NCI-H748 (cell line): ENCODE data around the gene GNB1L.

Experiments
- DNase-seq: peaks from one replicate; lab custom pipeline; 2025; ENCODE audit not compliant: unreplicated experiment; lab: John Stamatoyannopoulos, UW

The GNB1L gene

GRCh38 chr22:19811211-19811621, 43.5 kb downstream of the GNB1L start:
- DNase-seq = no peak

DNA sequence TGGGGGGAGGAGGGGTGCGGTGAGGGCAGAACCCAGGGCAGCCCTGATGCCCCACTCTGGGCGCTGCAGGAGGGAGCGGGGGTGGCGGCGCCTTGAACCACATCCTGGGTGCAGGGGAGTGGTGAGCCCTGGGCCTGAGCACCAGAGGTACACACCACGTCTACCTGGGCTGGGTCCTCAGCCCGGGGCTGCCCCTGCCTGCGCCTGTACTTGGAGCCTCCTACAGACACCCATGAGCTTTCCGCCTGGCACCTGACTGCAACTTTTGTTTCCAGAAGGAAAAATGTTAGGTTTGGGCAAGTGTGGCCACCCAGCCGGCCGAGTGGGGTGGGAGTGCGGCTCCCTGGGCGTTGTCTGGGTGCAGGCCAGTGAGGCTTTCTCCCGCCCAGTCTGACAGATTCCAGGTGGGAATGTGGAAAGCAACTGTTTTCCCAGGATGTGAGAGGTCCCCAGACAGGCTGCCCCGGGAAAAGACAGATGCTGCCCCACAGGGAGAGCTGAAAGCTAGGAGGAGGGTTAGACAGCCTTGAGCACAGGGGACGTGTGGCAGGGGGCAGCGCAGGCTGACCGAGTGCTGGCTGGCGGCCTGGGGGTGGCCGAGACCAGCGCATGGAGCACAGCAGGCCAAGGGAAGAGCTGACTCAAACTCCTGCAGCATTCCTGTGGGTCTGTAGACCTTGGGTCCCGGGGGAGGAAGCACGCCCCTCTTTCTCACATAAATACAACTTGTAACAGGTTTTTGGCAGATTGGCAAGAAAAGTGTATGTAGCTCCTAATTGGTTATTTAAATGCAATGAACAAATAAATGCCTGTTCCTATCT, 44.1 kb downstream of the GNB1L start:
- DNase-seq = no peak

GRCh38 chr22:19809741-19810140, 44.9 kb downstream of the GNB1L start:
- no peak for DNase-seq

- no peak for DNase-seq
Observed at GRCh38 chr22:19808873-19809478, 45.7 kb downstream of the GNB1L start.

DNA sequence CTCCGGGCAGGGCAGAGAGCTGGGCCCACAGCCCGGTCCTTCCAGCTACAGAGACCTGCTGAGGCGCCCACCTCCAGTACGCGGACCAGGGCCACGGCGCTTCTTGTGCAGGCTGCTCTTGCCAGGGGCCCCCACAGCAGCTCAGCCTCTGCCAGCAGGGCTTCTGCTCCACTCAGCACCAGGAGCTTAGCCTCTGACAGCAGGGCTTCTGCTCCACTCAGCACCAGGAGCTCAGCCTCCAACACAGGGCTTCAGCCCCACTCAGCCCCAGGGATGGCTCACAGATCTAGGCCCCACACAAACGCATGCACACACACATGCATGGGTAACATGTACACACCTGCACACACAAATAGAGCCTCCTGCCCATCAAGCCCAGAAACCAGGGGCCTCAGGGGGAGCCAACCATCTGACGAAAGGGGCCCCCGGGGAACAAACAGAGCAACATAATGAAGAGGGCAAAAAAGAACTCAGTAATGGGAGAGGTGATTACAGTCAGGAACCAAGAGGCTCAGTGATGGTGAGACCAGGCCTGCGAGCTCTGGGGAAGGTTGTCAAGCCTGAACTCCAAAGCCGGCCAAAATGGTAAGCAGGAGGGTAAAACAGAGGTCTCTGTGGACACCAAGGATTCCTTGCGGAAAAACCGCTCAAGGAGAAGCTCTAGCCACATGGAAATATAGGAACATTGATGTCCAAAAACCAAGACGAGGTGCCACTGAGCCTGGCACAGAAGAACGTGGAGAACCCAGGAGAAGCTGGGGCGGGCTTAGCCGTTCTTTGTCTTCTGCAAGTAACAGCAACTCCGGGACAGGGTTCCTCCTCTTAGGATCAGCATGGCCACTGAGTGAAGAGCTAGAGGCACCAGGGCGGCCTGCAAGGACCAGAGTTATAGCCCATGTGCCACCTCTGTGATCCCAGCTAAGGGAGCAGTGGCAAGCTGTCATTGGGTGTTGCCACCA, 46.5 kb downstream of the GNB1L start:
- no peak for DNase-seq

DNA sequence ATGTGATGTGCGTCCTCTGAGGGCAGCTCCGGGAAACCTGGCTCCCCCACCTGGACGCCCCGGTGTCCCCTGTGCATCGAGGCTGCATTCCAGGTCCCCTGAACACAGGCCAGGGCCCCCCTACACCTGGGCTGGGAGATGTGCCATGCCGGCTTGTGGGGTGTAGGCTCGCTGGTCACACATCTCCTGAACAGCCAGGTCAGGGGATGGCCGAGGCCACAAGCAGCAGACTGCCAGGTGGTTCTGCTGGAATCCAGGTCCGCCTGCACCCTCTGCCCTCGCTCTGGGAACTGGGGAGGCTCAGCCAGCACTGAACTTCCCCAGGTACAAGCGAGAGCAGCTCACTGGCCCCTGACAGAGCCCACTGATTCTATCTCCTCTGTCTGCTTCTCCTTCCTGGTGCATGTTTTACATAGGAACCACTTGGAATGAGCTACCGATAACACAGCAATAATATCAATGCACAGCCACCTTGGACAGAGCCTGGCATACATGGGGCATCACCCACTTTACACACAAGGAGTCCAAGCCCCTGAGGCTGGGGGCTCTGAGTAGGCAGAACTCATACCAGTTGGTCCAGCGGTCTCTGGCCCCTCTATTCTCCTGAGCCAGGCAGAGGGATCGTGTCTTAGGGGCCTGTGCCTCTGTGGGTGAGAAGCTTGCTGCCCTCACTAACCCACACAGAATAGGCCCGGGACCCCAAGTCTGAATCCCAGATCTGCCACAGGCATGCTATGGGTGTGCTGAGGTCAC, 47.3 kb downstream of the GNB1L start:
- DNase-seq = no peak

DNA sequence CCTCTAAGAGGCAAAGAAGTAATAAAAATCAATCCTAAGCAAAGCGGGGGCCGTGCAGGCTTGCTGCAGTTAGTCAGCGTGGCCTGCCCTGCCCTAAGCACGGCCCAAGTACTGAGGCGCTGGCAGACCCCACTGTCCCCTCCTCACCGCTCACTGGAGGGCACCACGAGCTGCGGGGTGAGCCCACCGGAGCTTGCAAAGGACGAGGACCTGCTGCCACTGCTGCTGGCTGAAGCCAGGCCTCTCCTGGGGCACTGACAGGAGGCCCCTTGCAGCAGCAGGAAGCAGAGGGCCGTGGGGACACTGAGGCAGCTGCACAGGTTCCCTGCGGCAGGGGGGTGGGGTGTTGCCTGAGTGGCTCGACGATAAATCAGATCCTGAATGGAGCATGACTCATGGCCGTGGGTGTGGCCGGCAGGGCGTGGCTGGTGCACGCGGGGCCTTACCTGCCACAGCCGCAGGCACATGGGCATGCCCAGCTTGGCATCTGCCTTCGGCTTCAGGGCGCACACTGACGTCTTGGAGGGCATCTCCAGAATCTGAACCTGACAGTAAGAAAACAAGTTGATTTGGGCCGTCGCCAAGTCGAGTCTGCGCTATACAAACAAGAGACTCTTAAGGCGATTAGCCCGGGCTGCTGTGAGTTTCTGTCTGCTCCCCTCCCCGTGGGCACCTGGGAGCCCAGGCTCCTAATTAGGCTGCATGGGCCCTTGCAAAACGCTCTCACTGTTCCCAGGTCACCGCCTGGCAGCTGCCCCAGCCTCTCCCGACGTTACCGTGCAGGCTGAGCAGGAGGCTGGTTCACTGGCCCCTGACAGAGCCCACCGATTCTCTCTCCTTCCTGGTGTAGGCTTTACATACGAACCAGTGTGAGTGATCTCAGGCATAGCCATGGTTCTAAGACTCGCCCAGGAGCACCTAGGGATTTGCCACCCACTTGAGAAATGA, 48.2 kb downstream of the GNB1L start:
- DNase-seq = peak; percentile 35

DNA sequence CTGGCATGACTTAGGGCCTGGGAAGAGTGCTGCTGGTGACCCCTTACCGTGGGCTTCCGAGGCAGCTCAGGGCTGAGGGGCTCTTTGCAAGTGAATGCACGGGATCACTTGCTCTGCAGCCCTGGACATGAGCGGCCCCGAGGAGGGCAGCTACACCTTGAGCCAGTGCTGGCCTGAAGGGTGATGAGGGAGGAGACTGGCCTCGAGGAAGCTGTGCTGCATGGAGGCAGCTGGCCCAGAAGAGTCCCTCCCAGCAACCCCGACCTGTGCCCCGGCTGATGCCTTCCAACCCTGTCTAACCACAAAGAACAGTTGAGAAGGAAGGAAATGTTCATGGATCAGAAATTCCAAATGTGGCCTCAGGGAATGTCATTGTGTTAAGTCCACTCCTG, 48.9 kb downstream of the GNB1L start:
- no peak for DNase-seq

- DNase-seq = no peak
Observed at GRCh38 chr22:19803736-19804267, 50.9 kb downstream of the GNB1L start.

- DNase-seq = no peak
Observed at GRCh38 chr22:19802894-19803735, 51.6 kb downstream of the GNB1L start.

DNA sequence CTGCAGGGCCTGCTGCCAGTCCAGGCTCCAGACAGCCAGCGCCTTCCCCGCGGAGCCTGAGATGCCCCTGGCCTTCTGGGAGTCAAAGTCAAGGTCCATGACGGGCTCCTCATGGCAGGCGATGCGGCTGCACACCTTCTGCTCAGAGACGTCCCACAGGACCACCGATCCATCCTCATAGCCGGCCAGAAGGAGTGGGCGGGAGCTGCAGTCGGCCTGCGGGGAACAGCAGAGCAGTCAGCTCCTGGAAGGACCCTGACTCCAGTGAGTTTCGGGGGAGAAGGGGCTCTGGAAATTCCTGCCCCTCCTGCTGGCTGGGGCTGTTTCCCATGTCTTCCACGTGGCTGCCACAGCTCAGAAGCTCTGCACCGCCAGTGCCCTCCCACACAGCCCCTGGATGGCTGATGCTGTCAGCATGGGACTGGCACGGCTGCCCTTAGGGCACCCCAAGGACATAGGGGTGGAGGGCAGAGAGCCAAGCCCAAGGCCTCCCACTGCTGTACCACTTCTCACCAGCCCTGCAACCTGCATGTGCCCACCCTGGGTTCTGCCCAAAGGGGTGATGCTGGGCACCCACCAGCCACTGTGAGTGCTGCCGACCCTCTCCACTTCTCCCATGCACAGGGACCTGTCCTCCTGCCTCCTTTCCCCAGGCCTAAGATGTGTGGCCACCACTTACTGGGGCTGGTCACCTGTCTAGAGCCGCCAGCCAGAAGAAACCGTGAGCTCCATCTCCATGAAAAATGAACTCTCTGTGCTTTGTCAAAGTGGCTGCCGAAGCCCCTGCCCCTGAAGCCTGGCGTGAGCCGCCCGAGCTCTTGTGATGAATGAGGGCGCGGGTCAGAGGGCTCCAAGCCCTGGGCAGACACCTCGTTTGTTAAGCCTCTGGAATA, 52.4 kb downstream of the GNB1L start:
- no peak for DNase-seq

DNA sequence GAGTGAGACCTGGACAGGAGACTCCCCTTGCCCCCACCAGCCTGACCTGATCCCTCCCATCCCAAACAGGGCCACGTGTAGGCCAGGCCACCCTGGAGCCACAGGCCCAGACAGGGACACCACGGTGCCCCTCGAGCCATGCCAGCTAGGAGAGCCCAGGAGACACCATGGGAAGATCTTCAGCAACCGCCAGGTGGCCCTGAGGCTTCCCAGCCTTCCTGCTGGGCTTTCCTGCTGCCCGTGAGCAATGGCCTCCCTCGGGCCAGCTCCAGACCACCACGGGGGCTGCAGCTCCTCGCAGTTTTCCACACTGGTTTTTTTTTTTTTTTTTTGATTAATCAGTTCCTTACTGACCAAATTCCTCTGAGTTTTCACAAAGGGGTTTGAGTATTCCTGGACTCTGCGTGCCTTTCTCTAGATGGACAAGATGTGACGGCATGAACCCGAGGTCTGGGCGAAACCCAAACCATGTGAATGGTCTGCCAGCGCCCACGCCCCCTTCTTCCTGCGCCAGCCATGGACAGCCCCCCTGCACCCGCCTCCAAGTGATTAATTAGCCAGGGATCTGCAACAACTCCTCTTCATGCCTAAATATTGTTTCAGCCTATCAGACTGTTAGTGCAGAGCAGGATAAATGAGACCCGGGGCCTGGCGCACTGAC, 53.2 kb downstream of the GNB1L start:
- no peak for DNase-seq

DNA sequence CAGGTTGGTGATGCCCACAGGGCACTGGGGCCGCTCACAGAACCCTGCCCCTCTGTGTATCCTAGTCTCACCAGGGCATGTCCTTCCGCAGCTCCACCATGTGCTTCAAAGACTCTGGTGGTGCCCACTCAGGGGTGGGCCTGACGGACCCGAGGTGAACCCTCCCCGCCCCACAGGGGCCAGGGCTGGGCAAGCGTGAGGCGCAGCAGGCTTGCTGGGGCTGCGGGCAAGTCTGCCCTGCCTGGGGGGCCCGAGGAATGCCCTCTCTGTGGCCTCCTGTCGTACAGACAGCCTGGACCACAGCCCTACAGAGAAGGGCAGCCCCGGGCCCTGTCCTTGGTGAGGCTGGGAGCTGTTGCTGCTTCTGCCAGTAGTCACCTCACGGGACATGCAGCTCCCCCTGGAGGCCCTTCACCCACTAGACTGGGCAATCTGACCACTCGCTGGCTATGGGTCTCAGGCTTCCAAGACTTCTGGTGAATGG, 53.9 kb downstream of the GNB1L start:
- DNase-seq = no peak

GRCh38 chr22:19800306-19800705, 54.4 kb downstream of the GNB1L start:
- DNase-seq = no peak

- DNase-seq = no peak
Observed at GRCh38 chr22:19799322-19800190, 55.1 kb downstream of the GNB1L start.

GRCh38 chr22:19798891-19799293, 55.8 kb downstream of the GNB1L start:
- DNase-seq = no peak
